Skin epidermis (tissue), 12 donors: Measurements from ENCODE around the gene DPEP2NB.
A peak's percentile ranks its signal among the peaks of the same experiment; 100 is the strongest.
"Not testable (repeated sequence)": the region's sequence is repeated elsewhere in the genome, so short reads cannot be mapped to it uniquely, and the experiment has no call there.

Source experiments
- H3K27ac ChIP-seq, 21 experiments: fragments of 200-600 bp; sonication (generic) in 11 of 21; one replicate each; pipeline ENCODE4 v1.5.0; 2020; ENCODE audit warnings: mild to moderate bottlenecking in 3 of 21, inconsistent platforms in 2 of 21, moderate library complexity in 2 of 21
- H3K4me3 ChIP-seq, 7 experiments: fragments of 200-600 bp; sonication (generic) in 2 of 7; one replicate each; pipeline ENCODE4 v1.5.0; 2020; ENCODE audit warnings: inconsistent platforms in 2 of 7, mild to moderate bottlenecking in 2 of 7, moderate library complexity in 1 of 7

Gene DPEP2NB

DNA sequence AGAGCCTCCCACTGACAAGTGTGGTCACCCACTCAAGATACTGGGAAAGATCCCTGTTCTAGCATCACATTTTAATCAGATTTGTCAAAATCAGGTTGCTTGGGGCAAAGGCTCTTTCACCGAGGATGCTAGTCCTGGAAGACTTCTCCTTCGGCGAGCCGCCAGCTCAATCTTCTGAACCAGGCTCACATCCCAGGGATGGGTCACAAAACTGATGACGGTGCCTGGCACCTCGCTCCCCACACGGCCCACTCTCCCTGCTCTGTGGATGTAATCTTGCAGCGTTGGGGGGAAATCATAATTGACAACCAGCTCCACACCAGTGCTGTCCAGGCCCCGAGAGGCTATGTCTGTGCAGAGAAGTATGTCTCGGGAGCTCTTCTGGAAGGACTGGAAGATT, 5.8 kb upstream of the DPEP2NB start:
- Histone ChIP-seq H3K27ac (no peak overlapping the region), H3K4me3 (peak overlapping the region in 5 of 7 experiments; percentile 74 to 89 (median 85))

GRCh38 chr16:68019167-68019680, 3.5 kb upstream of the DPEP2NB start:
- Histone ChIP-seq H3K4me3 (no peak overlapping the region), H3K27ac (no peak overlapping the region)

GRCh38 chr16:68013440-68013839, 2.3 kb downstream of the DPEP2NB start:
- Histone ChIP-seq H3K4me3 (no peak overlapping the region), H3K27ac (peak overlapping the region in 15 of 21 experiments; percentile 1 to 67 (median 39))

- H3K27ac ChIP-seq, H3K4me3 ChIP-seq: not testable (repeated sequence)
Measured at GRCh38 chr16:68009872-68010271, 5.8 kb downstream of the DPEP2NB start.

DNA sequence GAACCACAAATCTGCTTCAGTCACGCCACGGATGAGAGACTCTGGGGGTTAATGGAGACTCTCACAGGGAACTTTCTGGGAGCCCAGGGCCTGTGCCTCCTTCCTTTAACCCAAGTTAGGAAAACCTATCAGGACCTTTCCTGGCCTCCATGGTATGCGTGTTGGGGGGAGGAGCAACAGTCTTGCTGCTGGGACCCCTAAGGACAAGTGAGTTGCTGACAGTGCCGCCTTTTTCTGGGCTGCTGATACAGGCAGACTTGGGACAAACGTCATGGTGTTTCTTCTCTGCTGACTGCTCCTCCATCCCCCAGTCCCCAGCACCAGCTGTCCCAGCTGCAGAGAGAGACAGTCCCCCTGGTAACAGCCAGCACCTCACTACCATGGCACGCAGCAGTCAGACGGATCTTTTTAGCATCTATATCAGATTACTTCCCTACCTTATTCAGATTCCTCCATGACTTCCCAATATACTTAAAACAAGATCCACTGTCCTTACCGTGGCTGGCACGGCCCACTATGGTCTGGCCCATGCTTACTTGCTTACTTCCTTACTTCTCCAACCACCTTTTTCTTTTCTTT, 6.5 kb downstream of the DPEP2NB start:
- Histone ChIP-seq H3K27ac (no peak overlapping the region), H3K4me3 (no peak overlapping the region)

DNA sequence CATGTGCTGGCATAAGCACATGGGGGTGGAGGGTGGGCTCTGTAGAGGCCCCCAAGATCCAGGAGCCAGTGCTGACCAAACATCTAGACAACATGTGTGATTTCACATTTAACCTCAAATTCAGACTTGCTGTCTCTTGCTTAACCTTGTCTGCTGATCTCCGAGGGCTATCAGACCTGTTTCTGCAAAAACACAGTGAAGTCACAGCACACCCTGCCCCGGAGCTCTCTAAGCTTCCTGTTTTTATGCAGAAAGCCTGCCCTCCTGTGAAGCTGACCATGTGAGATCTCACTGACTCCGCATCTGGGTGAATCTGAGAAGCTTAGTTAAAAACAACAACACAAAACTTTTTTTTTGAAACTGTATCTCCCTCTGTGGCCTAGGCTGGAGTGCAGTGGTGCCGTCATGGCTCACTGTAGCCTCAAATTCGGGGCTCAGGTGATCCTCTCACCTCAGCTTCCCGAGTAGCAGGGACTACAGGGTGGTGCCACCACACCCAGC, 9.9 kb downstream of the DPEP2NB start:
- Histone ChIP-seq H3K4me3 (no peak overlapping the region), H3K27ac (peak overlapping the region; percentile 46 to 97 (median 85))

DNA sequence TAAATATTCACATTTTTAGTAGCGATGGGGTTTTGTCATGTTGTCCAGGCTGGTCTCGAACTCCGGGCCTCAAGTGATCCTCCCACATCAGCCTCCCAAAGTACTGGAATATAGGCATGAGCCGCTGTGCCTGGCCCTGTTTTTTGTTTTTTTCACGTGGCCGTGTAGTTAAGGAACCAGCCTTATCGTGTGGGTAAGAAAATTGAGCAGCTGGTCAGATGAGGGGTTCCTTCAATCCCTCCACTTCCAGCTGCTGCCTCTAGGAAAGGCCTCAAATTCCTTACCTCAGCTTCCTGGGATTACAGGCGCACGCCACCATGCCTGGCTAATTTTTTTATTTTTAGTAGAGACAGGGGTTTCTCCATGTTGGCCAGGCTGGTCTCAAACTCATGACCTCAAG, 10.5 kb downstream of the DPEP2NB start:
- peak overlapping the region; percentile 46 to 97 (median 85) for H3K27ac ChIP-seq
- H3K4me3 ChIP-seq = no peak overlapping the region

- peak overlapping the region in 1 of 21 experiments; percentile 0 for H3K27ac ChIP-seq
- no peak overlapping the region for H3K4me3 ChIP-seq
Measured at GRCh38 chr16:68003031-68003430, 12.7 kb downstream of the DPEP2NB start.

DNA sequence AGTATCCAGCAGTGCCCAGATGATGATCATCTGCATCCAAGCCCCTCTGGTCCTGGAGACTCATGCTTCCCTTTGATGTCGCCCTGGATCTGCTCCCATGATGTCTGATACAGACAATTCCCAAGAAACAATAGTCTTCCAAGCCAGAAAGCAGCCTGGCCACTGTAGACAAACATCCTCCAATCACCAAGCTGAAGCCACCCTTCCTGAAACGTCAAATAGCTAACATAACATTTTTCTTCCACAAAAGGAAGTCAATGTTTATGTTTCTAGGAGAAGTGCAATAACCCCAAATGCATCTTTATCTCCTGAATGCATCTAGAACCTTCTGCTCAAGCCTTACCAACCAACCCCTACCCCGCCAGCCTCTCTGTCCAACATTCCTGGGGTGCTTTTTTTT, 15.3 kb downstream of the DPEP2NB start:
- Histone ChIP-seq H3K27ac (peak overlapping the region in 14 of 21 experiments; percentile 19 to 93 (median 76)), H3K4me3 (peak overlapping the region in 1 of 7 experiments; percentile 1)

DNA sequence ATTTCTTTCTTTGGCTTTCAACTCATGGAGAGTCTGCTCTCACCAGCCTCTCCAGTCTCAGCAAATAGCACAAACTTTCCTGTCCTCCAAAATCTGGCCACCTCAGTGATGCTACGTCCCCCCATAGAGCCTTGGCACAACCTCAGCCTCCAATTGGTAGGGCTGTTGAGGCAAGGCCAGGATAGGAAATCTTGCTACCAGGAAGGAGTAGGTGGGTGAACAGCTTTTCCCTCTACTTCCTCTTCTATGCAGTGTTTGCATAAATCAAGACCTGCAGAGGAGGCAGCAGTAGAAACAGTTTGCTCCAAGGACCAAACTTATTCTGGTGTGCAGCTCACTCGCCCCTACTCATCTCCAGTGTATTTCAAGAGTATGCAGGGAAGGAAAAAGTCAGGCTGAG, 15.7 kb downstream of the DPEP2NB start:
- peak overlapping the region in 17 of 21 experiments; percentile 9 to 93 (median 72) for H3K27ac ChIP-seq
- H3K4me3 ChIP-seq = peak overlapping the region in 1 of 7 experiments; percentile 1

DNA sequence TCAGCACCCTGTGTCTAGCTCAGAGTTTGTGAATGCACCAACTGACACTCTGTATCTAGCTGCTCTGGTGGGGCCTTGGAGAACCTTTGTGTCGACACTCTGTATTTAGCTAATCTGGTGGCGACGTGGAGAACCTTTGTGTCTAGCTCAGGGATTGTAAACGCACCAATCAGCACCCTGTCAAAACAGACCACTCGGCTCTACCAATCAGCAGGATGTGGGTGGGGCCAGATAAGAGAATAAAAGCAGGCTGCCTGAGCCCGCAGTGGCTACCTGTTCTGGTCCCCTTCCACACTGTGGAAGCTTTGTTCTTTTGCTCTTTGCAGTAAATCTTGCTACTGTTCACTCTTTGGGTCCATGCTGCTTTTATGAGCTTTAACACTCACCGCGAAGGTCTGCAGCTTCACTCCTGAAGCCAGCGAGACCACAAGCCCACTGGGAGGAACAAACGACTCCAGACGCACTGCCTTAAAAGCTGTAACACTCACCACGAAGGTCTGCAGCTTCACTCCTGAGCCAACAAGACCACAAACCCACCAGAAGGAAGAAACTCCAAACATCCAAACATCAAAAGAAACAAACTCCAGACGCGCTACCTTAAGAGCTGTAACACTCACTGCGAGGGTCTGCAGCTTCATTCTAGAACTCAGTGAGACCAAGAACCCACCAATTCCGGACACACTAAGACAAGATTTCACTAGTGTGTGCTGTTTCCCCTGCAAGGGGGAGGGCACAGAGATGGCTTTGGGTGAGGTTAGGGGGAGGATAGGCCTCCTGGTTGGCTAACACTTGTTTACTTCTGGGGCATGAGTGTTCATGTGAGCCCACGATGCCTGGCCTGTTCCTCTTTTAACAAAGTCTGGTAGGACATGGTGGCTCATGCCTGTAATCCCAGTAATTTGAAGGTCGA, 16.7 kb downstream of the DPEP2NB start, which contains the start of gene DPEP2:
DPEP2 (minus strand) TSS at position 706 of the 910 bp plus-strand sequence. CDS start 6,272 bp downstream, outside the sequence.
- peak within 1 kb of the TSS in 17 of 21 experiments; percentile 9 to 93 (median 72) for H3K27ac ChIP-seq
- H3K4me3 ChIP-seq = peak within 1 kb of the TSS in 4 of 7 experiments; percentile 4 to 20 (median 12)

GRCh38 chr16:67998231-67998778, 17.4 kb downstream of the DPEP2NB start:
- H3K27ac ChIP-seq = peak overlapping the region in 6 of 21 experiments; percentile 2 to 93 (median 83)
- H3K4me3 ChIP-seq = not testable (repeated sequence)

DNA sequence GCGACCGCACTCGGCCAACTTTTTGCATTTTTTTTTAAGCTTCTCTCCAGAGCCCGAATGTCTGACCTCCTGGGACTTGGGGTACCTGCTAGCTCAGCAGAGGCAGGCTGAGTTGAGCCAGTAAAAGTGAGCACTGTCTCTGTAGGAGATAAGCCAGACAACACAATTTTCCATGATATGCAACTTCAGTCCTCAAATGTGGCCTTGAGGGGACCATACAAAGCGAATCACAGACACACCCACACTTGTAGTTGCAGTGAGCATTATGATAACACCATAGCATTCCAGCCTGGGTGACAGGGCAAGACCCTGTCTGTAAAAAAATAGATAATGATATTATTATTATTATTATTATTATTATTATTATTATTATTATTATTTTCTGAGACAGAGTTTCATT, 19.0 kb downstream of the DPEP2NB start:
- no peak overlapping the region for H3K27ac ChIP-seq
- H3K4me3 ChIP-seq = no peak overlapping the region

- H3K4me3 ChIP-seq = no peak overlapping the region
- H3K27ac ChIP-seq = peak overlapping the region in 3 of 21 experiments; percentile 36 to 47 (median 37)
Measured at GRCh38 chr16:67995423-67995822, 20.3 kb downstream of the DPEP2NB start.

GRCh38 chr16:67994040-67994408, 21.7 kb downstream of the DPEP2NB start:
- H3K27ac ChIP-seq = peak overlapping the region in 20 of 21 experiments; percentile 21 to 86 (median 78)
- peak overlapping the region in 2 of 7 experiments; percentile 22 to 32 for H3K4me3 ChIP-seq

GRCh38 chr16:67993207-67994039, 22.3 kb downstream of the DPEP2NB start:
- H3K4me3 ChIP-seq = peak overlapping the region in 5 of 7 experiments; percentile 16 to 32 (median 22)
- peak overlapping the region in 20 of 21 experiments; percentile 21 to 86 (median 78) for H3K27ac ChIP-seq

GRCh38 chr16:67992661-67993206, 23.0 kb downstream of the DPEP2NB start:
- Histone ChIP-seq H3K4me3 (peak overlapping the region in 1 of 7 experiments; percentile 22), H3K27ac (peak overlapping the region in 14 of 21 experiments; percentile 72 to 86 (median 80))

DNA sequence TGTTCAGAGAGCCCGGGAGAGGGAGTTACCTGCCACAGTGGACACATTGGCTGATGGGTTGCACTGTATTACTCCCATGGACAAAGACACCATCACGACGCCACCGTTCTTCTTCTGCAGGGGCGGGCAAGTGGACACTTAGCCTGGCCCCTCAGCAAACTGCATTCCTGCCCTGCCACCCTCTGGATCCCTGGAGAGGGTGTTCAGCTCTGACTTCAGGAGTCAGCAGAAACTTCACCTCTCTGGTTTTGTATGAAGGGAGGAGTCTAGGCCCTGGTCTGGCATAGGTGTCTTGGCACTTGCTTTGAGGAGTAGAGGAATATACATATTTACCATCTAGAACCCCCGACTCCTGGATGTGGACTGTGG, 25.7 kb downstream of the DPEP2NB start:
- Histone ChIP-seq H3K27ac (no peak overlapping the region), H3K4me3 (no peak overlapping the region)
